Myocyte (in vitro differentiated cells): Measurements from ENCODE around the gene G6PC1. TPM values are rescaled to one million over a fixed set of nuclear protein-coding genes. Genes with fewer than 3 reads are reported as not detected.
"Not testable (repeated sequence)": the region's sequence is repeated elsewhere in the genome, so short reads cannot be mapped to it uniquely, and the experiment has no call there.

Experiments used
- DNase-seq: peaks from one replicate; pipeline ENCODE4 v3.0.0-alpha.2; 2012; ENCODE audit warnings: low read depth
- total RNA-seq: library from RNA; depleted of rRNA; stranded (reverse); fragments of >200 nt; gene quantifications from 2 replicates; pipeline ENCODE4 v1.2.3, GENCODE V29; 2014

Gene G6PC1
- total RNA-seq, 1 donor from 2014 or later, result not detected

- not testable (repeated sequence) for DNase-seq
These were observed 26.5 kb upstream of the G6PC1 start for GRCh38 chr17:42873932-42874695.

- no peak for DNase-seq
These were observed 23.6 kb upstream of the G6PC1 start for GRCh38 chr17:42877037-42877436.

- DNase-seq, result no peak
These were observed 22.3 kb upstream of the G6PC1 start for GRCh38 chr17:42878123-42878880.

GRCh38 chr17:42878924-42879595 is 21.5 kb upstream of the G6PC1 start:
- DNase-seq, result no peak

GRCh38 chr17:42879596-42879985 is 21.0 kb upstream of the G6PC1 start:
- peak; percentile 25 for DNase-seq

GRCh38 chr17:42880776-42881310 is 19.8 kb upstream of the G6PC1 start:
- DNase-seq, result no peak

- DNase-seq, result not testable (repeated sequence)
These were observed 18.9 kb upstream of the G6PC1 start for GRCh38 chr17:42881706-42882105.

- DNase-seq, result no peak
These were observed 18.4 kb upstream of the G6PC1 start for GRCh38 chr17:42882166-42882565.

GRCh38 chr17:42883802-42884558 is 16.6 kb upstream of the G6PC1 start:
- no peak for DNase-seq

GRCh38 chr17:42885806-42886205 is 14.8 kb upstream of the G6PC1 start:
- DNase-seq, result not testable (repeated sequence)

GRCh38 chr17:42886283-42887176 is 14.1 kb upstream of the G6PC1 start:
- no peak for DNase-seq

- no peak for DNase-seq
These were observed 10.8 kb upstream of the G6PC1 start for GRCh38 chr17:42889809-42890208.

GRCh38 chr17:42891539-42892152 is 9.0 kb upstream of the G6PC1 start:
- DNase-seq, result peak; percentile 4

- DNase-seq, result no peak
These were observed 7.2 kb upstream of the G6PC1 start for GRCh38 chr17:42893359-42893758.

GRCh38 chr17:42894283-42895184 is 6.1 kb upstream of the G6PC1 start:
- DNase-seq, result no peak

GRCh38 chr17:42895185-42895555 is 5.4 kb upstream of the G6PC1 start:
- peak; percentile 13 for DNase-seq

GRCh38 chr17:42898147-42898811 is 2.3 kb upstream of the G6PC1 start:
- DNase-seq, result no peak

GRCh38 chr17:42899981-42900380 is 618 bp upstream of the G6PC1 start:
- DNase-seq, result not testable (repeated sequence)
